H1 (cell line): Measurements from ENCODE around the gene FGF1. TPM values are rescaled to one million over a fixed set of nuclear protein-coding genes. Genes with fewer than 3 reads are reported as not detected.

ENCODE experiments used
- ASH2L ChIP-seq: fragments of 200-600, 300-600 bp; sonication (generic); IDR thresholded peaks from one replicate; pipeline ENCODE4 v1.7.1; 2017; ENCODE audit warnings: low read length
- POLR2AphosphoS5 ChIP-seq: IDR thresholded peaks from 2 replicates; pipeline ENCODE4 v1.6.1; 2011; ENCODE audit warnings: low read depth, low read length
- RNF2 ChIP-seq: fragments of 200-900, 300-1000 bp; sonication (generic); IDR thresholded peaks from 2 replicates; pipeline ENCODE4 v1.7.1; 2016; ENCODE audit warnings: borderline replicate concordance, low read depth, mild to moderate bottlenecking, antibody characterized with exemption, low read length; ENCODE audit not compliant: poor library complexity, severe bottlenecking; ENCODE audit errors: missing control alignments
- polyA plus RNA-seq, 7 experiments: library from polyadenylated mRNA; depleted of rRNA in 3 of 7; stranded (reverse) in 5 of 7; unstranded in 2 of 7; fragments of >200 nt in 5 of 7; fragments of 200-250 nt in 2 of 7; gene quantifications; 1 replicate in 5 of 7; 2 replicates in 1 of 7; 4 replicates in 1 of 7; pipeline versions ENCODE4 v1.2.1 to v1.2.3, GENCODE V29; 2011 to 2013; ENCODE audit warnings: missing spikeins in 2 of 7, mixed read lengths in 2 of 7
- total RNA-seq: library from RNA; stranded (reverse); fragmentation: NEBNext Ultra II Directional; extraction: Animal tissue kit (Norgen Biotek cat#: 25700); gene quantifications from 2 replicates; pipeline ENCODE4 v1.2.1, GENCODE V29; 2021

The FGF1 gene
- total and polyA plus RNA-seq, 2 of the 8 experiments (the other 6 are each of a cell fraction or from before 2014, with no cell fraction given), result 0.30 to 0.50 TPM

GRCh38 chr5:142686210-142686734 is 382 bp upstream of the FGF1 start (continued):
- no peak for TF ChIP-seq RNF2
- TF ChIP-seq ASH2L, result no peak
- TF ChIP-seq POLR2AphosphoS5, result no peak
